ENCODE results near the gene EPHB6. TPM values are rescaled to one million over a fixed set of nuclear protein-coding genes. Genes with fewer than 3 reads are reported as not detected.

The EPHB6 gene
- total and polyA plus RNA-seq, 3 experiments from 2014 or later, result 6.0 to 13.7 (median 8.1) TPM

- CTCF ChIA-PET, result no interaction called here
- peaks cover 9 to 20% of the 10 kb centered on the region in 2 donors for H3K27me3 Mint-ChIP-seq
Measured at GRCh38 chr7:142890874-142891485, 36.1 kb downstream of the EPHB6 start.

GRCh38 chr7:142891490-142892082 lies 36.7 kb downstream of the EPHB6 start:
- H3K9me3 Mint-ChIP-seq, result no peaks in the 10 kb centered on the region
- Histone ChIP-seq H3K9me3 (ENCODE audit: low read length) (no peaks in the 10 kb centered on the region), H3K4me1 (ENCODE audit: insufficient read depth, low read length) (no peaks in the 10 kb centered on the region), H3K27me3 (ENCODE audit: insufficient read depth, low read length, poor library complexity, severe bottlenecking) (no peaks in the 10 kb centered on the region), H3K27ac (ENCODE audit: low read depth, low read length) (no peak overlapping the region), H3K36me3 (ENCODE audit: insufficient read depth, low read length) (no peaks in the 10 kb centered on the region), H3K4me3 (ENCODE audit: low read length) (no peak overlapping the region)
- POLR2A ChIA-PET, result no interaction called here
- H3K4me1 Mint-ChIP-seq, result no peaks in the 10 kb centered on the region
- H3K27ac Mint-ChIP-seq, result no peak overlapping the region
- no peak overlapping the region for H3K4me3 Mint-ChIP-seq
- no peak for DNase-seq
- no peaks in the 10 kb centered on the region for H3K36me3 Mint-ChIP-seq
- CTCF ChIA-PET, result no interaction called here
- peaks cover 8 to 20% of the 10 kb centered on the region in 2 donors for H3K27me3 Mint-ChIP-seq

More at GRCh38 chr7:142890874-142891485, 36.1 kb downstream of the EPHB6 start:
- Mint-ChIP-seq H3K9me3 (no peaks in the 10 kb centered on the region), H3K27ac (peak overlapping the region in 1 of 8 donors; percentile 18), H3K4me1 (no peaks in the 10 kb centered on the region), H3K4me3 (no peak overlapping the region), H3K36me3 (no peaks in the 10 kb centered on the region)
- Histone ChIP-seq H3K27me3 (ENCODE audit: insufficient read depth, low read length, poor library complexity, severe bottlenecking) (no peaks in the 10 kb centered on the region), H3K27ac (ENCODE audit: low read depth, low read length) (no peak overlapping the region), H3K9me3 (ENCODE audit: low read length) (no peaks in the 10 kb centered on the region), H3K4me3 (ENCODE audit: low read length) (no peak overlapping the region), H3K4me1 (ENCODE audit: insufficient read depth, low read length) (no peaks in the 10 kb centered on the region), H3K36me3 (ENCODE audit: insufficient read depth, low read length) (no peaks in the 10 kb centered on the region)
- POLR2A ChIA-PET, result no interaction called here
- DNase-seq, result no peak

- no peaks in the 10 kb centered on the region for H3K4me1 Mint-ChIP-seq
- H3K9me3 Mint-ChIP-seq, result no peaks in the 10 kb centered on the region
- H3K36me3 Mint-ChIP-seq, result no peaks in the 10 kb centered on the region
- POLR2A ChIA-PET, result no interaction called here
- H3K27me3 Mint-ChIP-seq, result peaks cover 8 to 26% of the 10 kb centered on the region in 2 donors
- Histone ChIP-seq H3K9me3 (ENCODE audit: low read length) (no peaks in the 10 kb centered on the region), H3K4me3 (ENCODE audit: low read length) (no peak overlapping the region), H3K36me3 (ENCODE audit: insufficient read depth, low read length) (no peaks in the 10 kb centered on the region), H3K4me1 (ENCODE audit: insufficient read depth, low read length) (no peaks in the 10 kb centered on the region), H3K27me3 (ENCODE audit: insufficient read depth, low read length, poor library complexity, severe bottlenecking) (no peaks in the 10 kb centered on the region), H3K27ac (ENCODE audit: low read depth, low read length) (no peak overlapping the region)
- H3K27ac Mint-ChIP-seq, result no peak overlapping the region
- CTCF ChIA-PET, result no interaction called here
- no peak overlapping the region for H3K4me3 Mint-ChIP-seq
- no peak for DNase-seq
Measured at GRCh38 chr7:142892951-142893350, 38.1 kb downstream of the EPHB6 start.

GRCh38 chr7:142894112-142894984 lies 39.5 kb downstream of the EPHB6 start:
- peaks cover 8 to 29% of the 10 kb centered on the region in 2 donors for H3K27me3 Mint-ChIP-seq
- no peaks in the 10 kb centered on the region for H3K4me1 Mint-ChIP-seq
- no peaks in the 10 kb centered on the region for H3K9me3 Mint-ChIP-seq
- H3K36me3 ChIP-seq (ENCODE audit: insufficient read depth, low read length), result no peaks in the 10 kb centered on the region
- no peak overlapping the region for H3K27ac ChIP-seq (ENCODE audit: low read depth, low read length)
- no peak overlapping the region for H3K4me3 Mint-ChIP-seq
- ChIA-PET POLR2A (no interaction called here), CTCF (interaction anchor here (1.5 kb wide), 1 partner anchor 14 kb away, joined by 8 read pairs; no protein-coding TSS in a partner anchor)
- no peaks in the 10 kb centered on the region for H3K27me3 ChIP-seq (ENCODE audit: insufficient read depth, low read length, poor library complexity, severe bottlenecking)
- H3K36me3 Mint-ChIP-seq, result no peaks in the 10 kb centered on the region
- H3K9me3 ChIP-seq (ENCODE audit: low read length), result no peaks in the 10 kb centered on the region
- H3K4me3 ChIP-seq (ENCODE audit: low read length), result no peak overlapping the region
- no peak overlapping the region for H3K27ac Mint-ChIP-seq
- no peak for DNase-seq
- no peaks in the 10 kb centered on the region for H3K4me1 ChIP-seq (ENCODE audit: insufficient read depth, low read length)

- H3K9me3 ChIP-seq (ENCODE audit: low read length), result no peaks in the 10 kb centered on the region
- H3K27ac Mint-ChIP-seq, result no peak overlapping the region
- no peaks in the 10 kb centered on the region for H3K9me3 Mint-ChIP-seq
- ChIA-PET CTCF (interaction anchor here (1.5 kb wide), 1 partner anchor 14 kb away, joined by 8 read pairs; no protein-coding TSS in a partner anchor), POLR2A (no interaction called here)
- no peak overlapping the region for H3K4me3 ChIP-seq (ENCODE audit: low read length)
- no peak overlapping the region for H3K27ac ChIP-seq (ENCODE audit: low read depth, low read length)
- peaks cover 11 to 27% of the 10 kb centered on the region in 2 donors for H3K27me3 Mint-ChIP-seq
- H3K27me3 ChIP-seq (ENCODE audit: insufficient read depth, low read length, poor library complexity, severe bottlenecking), result no peaks in the 10 kb centered on the region
- H3K36me3 Mint-ChIP-seq, result no peaks in the 10 kb centered on the region
- H3K4me3 Mint-ChIP-seq, result no peak overlapping the region
- H3K4me1 Mint-ChIP-seq, result no peaks in the 10 kb centered on the region
- no peak for DNase-seq
- H3K4me1 ChIP-seq (ENCODE audit: insufficient read depth, low read length), result no peaks in the 10 kb centered on the region
- H3K36me3 ChIP-seq (ENCODE audit: insufficient read depth, low read length), result no peaks in the 10 kb centered on the region
Measured at GRCh38 chr7:142894985-142895593, 40.2 kb downstream of the EPHB6 start.

GRCh38 chr7:142896151-142896550 lies 41.3 kb downstream of the EPHB6 start:
- POLR2A ChIA-PET, result no interaction called here
- H3K9me3 Mint-ChIP-seq, result no peaks in the 10 kb centered on the region
- H3K4me3 Mint-ChIP-seq, result no peak overlapping the region
- Histone ChIP-seq H3K27ac (ENCODE audit: low read depth, low read length) (no peak overlapping the region), H3K27me3 (ENCODE audit: insufficient read depth, low read length, poor library complexity, severe bottlenecking) (no peaks in the 10 kb centered on the region), H3K4me3 (ENCODE audit: low read length) (no peak overlapping the region), H3K9me3 (ENCODE audit: low read length) (no peaks in the 10 kb centered on the region), H3K36me3 (ENCODE audit: insufficient read depth, low read length) (no peaks in the 10 kb centered on the region), H3K4me1 (ENCODE audit: insufficient read depth, low read length) (no peaks in the 10 kb centered on the region)
- CTCF ChIA-PET, result no interaction called here
- peaks cover 11 to 27% of the 10 kb centered on the region in 2 donors for H3K27me3 Mint-ChIP-seq
- H3K36me3 Mint-ChIP-seq, result no peaks in the 10 kb centered on the region
- no peak overlapping the region for H3K27ac Mint-ChIP-seq
- no peak for DNase-seq
- no peaks in the 10 kb centered on the region for H3K4me1 Mint-ChIP-seq

- CTCF ChIA-PET, result no interaction called here
- no peak for DNase-seq
- Mint-ChIP-seq H3K9me3 (no peaks in the 10 kb centered on the region), H3K4me1 (no peaks in the 10 kb centered on the region), H3K4me3 (no peak overlapping the region), H3K36me3 (no peaks in the 10 kb centered on the region), H3K27ac (no peak overlapping the region), H3K27me3 (peaks cover 9 to 24% of the 10 kb centered on the region in 2 donors)
- Histone ChIP-seq H3K27ac (ENCODE audit: low read depth, low read length) (no peak overlapping the region), H3K9me3 (ENCODE audit: low read length) (no peaks in the 10 kb centered on the region), H3K36me3 (ENCODE audit: insufficient read depth, low read length) (no peaks in the 10 kb centered on the region), H3K27me3 (ENCODE audit: insufficient read depth, low read length, poor library complexity, severe bottlenecking) (no peaks in the 10 kb centered on the region), H3K4me3 (ENCODE audit: low read length) (no peak overlapping the region), H3K4me1 (ENCODE audit: insufficient read depth, low read length) (no peaks in the 10 kb centered on the region)
- POLR2A ChIA-PET, result no interaction called here
Measured at GRCh38 chr7:142896741-142897379, 42.0 kb downstream of the EPHB6 start.
